ENCODE data around the gene SLC38A2. TPM values are rescaled to one million over a fixed set of nuclear protein-coding genes. Genes with fewer than 3 reads are reported as not detected.
A peak's percentile ranks its signal among the peaks of the same experiment; 100 is the strongest.

SLC38A2 gene
- total RNA-seq, 1 donor from 2014 or later, result 1,114 TPM

DNA sequence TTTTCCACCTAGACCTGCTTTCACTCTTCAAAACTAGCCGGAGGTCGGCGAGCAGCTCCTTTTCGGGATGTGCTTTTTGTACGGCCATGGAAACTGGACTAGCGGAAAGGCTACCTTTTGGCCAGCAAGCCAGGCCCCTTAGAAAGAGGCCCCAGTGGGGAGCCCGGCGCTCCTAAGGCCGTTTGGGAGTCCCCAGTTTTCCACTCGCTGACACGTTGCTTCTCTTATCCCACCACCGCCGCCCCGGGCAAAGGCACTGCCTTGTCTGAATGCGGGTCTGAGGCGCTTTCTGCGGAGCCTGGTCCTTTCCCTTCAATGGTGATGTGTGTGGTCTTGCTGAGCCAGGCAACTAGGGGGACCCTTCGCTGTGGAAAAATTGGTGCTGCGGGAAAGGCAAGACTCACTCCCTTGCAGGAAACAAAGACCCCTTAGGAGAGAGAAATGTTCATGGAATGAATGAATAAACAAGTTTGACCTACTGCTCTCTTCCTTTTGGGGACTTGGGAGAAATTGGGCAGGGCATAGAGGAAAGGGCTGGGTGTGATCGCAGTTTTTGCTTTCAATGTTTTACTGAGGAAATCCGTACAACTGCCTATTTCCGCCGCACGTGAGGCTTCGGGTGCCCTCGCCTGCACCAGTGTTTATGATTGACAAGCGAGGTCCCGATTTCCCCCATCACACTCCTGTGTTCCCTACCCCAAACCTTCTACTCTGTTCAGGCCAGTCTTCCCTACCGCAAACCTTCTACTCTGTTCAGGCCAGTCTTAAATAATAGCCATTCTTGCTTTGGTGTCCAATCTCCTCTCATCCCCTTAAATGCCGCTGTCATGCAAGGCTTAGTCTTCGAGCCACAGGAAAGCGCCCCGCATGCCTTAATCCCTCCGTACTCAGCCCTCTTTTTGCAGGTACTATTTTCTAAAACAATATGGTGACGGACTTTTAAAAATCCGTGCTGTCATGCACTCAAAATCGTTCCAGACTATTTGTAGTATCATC is 1.0 kb upstream of the SLC38A2 start:
- DNase-seq (ENCODE audit: low read depth), result no peak
- peaks cover 18% of the 10 kb centered on the region for H3K36me3 ChIP-seq (ENCODE audit: control insufficient read depth, insufficient read depth, low read length)
- no peaks in the 10 kb centered on the region for H3K27me3 ChIP-seq (ENCODE audit: control insufficient read depth, insufficient read depth, low read length)
- peak overlapping the region; percentile 63 for H3K4me3 ChIP-seq (ENCODE audit: low read depth, low read length)
- TF ChIP-seq, protein P1, sequence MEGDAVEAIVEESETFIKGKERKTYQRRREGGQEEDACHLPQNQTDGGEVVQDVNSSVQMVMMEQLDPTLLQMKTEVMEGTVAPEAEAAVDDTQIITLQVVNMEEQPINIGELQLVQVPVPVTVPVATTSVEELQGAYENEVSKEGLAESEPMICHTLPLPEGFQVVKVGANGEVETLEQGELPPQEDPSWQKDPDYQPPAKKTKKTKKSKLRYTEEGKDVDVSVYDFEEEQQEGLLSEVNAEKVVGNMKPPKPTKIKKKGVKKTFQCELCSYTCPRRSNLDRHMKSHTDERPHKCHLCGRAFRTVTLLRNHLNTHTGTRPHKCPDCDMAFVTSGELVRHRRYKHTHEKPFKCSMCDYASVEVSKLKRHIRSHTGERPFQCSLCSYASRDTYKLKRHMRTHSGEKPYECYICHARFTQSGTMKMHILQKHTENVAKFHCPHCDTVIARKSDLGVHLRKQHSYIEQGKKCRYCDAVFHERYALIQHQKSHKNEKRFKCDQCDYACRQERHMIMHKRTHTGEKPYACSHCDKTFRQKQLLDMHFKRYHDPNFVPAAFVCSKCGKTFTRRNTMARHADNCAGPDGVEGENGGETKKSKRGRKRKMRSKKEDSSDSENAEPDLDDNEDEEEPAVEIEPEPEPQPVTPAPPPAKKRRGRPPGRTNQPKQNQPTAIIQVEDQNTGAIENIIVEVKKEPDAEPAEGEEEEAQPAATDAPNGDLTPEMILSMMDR (IDR thresholded peaks at IDR 0.05; ENCODE audit: insufficient read depth, low read length, severe bottlenecking), result no peak
- FAIRE-seq, result no peak

DNA sequence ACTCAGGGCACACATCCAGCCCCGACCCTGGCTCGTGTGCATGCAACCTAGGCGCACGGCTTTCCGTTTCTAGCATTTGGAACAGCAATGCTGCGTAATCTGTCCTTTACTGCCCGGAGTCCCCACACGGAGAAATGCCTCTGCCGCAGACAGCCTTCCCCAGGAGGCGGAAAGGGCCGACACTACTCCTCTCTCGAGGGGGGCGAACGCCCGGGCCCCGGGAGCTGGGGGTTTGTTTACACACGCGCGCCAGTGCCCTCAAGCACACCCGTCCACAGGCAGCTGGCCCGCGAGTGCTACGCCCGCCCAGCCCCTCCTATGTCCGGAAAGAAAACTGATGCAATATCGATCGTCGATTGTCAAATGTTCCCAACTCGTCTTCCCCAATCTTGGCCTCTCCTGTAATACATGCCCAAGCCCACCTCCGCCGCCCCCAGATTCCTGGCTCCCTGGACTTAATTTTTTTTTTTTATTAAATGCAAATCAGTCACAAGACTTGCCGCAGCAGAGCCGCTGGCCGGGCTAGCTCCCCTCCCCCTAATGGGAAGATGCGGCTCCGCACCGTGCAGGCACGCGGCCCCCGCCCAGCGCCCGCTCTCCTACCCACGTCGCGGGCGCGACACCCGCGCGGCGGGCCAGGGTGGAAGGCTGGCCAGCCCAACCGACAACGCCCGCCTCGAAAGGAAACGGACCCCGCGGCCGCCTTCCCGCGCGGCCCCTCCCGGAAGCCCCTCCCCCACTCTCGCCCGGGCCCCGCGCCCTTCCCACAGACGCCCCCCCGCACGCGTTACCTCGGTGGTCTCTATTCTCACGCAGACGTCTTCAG is 642 bp downstream of the SLC38A2 start:
- Histone ChIP-seq H3K36me3 (ENCODE audit: control insufficient read depth, insufficient read depth, low read length) (peaks cover 28% of the 10 kb centered on the region), H3K4me3 (ENCODE audit: low read depth, low read length) (peak overlapping the region; percentile 63), H3K27me3 (ENCODE audit: control insufficient read depth, insufficient read depth, low read length) (no peaks in the 10 kb centered on the region)
- TF ChIP-seq, protein P1 (IDR thresholded peaks at IDR 0.05; ENCODE audit: insufficient read depth, low read length, severe bottlenecking), result no peak
- DNase-seq (ENCODE audit: low read depth), result no peak
- no peak for FAIRE-seq

DNA sequence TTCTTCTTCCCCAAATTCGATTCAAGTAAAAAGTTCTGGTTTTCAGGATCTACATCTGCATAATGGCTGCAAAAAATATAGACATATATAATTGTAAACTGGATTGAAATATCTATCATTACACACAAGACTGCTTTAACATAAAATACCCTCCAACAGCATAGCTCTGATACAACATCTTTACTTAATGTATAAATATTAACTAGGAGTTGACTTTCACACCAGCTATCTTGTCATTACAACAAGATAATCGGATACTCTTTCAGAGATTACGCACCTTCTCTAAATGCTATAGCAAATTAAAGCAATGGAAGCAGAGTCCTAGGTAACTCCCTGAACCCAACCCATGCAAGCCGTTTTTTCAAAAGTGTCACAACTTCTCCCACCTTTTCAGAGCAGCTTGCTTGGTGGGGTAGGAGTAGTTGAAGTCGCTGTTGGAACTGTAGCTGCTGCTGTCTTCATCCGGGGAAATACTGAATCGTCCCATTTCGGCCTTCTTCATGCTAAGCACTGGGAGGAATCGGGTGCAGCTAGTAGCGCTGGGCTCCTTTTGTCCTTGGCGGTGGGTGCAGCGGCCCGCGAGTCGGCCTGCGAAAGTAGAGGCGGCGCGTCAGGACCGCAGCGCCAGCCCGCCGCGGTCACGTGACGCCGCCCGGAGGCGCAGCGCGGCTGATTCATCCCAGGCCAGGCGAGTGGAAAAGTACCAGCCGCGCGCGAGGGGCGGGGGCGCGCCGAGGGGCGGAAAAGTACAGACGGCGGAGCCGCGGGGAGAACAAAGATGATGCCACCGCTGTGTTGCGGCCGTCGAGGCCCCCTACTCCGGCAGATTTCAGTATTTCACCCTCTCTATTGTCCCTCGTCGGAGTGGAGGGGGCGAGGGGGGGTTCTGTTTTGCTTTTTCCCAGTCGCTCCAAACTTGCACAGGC is 1.5 kb downstream of the SLC38A2 start:
- TF ChIP-seq, protein P1 (IDR thresholded peaks at IDR 0.05; ENCODE audit: insufficient read depth, low read length, severe bottlenecking), result no peak
- peaks cover 33% of the 10 kb centered on the region for H3K36me3 ChIP-seq (ENCODE audit: control insufficient read depth, insufficient read depth, low read length)
- DNase-seq (ENCODE audit: low read depth) (no peak), FAIRE-seq (no peak)
- no peaks in the 10 kb centered on the region for H3K27me3 ChIP-seq (ENCODE audit: control insufficient read depth, insufficient read depth, low read length)
- H3K4me3 ChIP-seq (ENCODE audit: low read depth, low read length), result peak overlapping the region; percentile 63

DNA sequence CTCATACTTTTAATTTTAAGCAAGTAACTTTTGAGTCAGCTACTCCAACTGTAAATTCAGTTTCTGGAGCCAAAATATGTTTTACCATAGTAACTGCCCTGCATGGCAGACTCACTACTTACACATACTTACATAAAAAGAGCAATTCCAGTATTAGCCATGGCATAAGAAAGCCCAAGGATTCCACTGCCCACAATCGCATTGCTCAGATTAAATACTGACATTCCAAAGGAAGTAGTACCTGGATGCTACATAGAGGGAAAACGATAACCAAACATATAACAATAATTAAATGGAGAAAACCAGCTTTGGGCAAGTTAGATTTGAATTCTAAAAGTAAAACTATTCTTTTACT is 2.2 kb downstream of the SLC38A2 start:
- H3K36me3 ChIP-seq (ENCODE audit: control insufficient read depth, insufficient read depth, low read length), result peaks cover 35% of the 10 kb centered on the region
- TF ChIP-seq, protein P1 (IDR thresholded peaks at IDR 0.05; ENCODE audit: insufficient read depth, low read length, severe bottlenecking), result no peak
- FAIRE-seq, result no peak

More for the DNA sequence above, 2.2 kb downstream of the SLC38A2 start:
- Histone ChIP-seq H3K4me3 (ENCODE audit: low read depth, low read length) (peak overlapping the region; percentile 63), H3K27me3 (ENCODE audit: control insufficient read depth, insufficient read depth, low read length) (no peaks in the 10 kb centered on the region)
- no peak for DNase-seq (ENCODE audit: low read depth)

Measured in bronchial epithelial cell (primary cell).